GM23248 (cell line): Measurements from ENCODE around the gene KCNIP3.

ENCODE experiments used
- EZH2 ChIP-seq: fragments of 200-600 bp; sonication (generic); IDR thresholded peaks from 2 replicates; pipeline ENCODE4 v1.6.1; 2018; ENCODE audit warnings: antibody characterized with exemption, mild to moderate bottlenecking; ENCODE audit not compliant: insufficient read depth, poor library complexity, severe bottlenecking
- EZH2phosphoT487 ChIP-seq: fragments of 200-600 bp; sonication (generic); IDR thresholded peaks from 2 replicates; pipeline ENCODE4 v1.6.1; 2018; ENCODE audit warnings: antibody characterized with exemption, moderate library complexity, mild to moderate bottlenecking, low read depth; ENCODE audit not compliant: insufficient read depth

DNA sequence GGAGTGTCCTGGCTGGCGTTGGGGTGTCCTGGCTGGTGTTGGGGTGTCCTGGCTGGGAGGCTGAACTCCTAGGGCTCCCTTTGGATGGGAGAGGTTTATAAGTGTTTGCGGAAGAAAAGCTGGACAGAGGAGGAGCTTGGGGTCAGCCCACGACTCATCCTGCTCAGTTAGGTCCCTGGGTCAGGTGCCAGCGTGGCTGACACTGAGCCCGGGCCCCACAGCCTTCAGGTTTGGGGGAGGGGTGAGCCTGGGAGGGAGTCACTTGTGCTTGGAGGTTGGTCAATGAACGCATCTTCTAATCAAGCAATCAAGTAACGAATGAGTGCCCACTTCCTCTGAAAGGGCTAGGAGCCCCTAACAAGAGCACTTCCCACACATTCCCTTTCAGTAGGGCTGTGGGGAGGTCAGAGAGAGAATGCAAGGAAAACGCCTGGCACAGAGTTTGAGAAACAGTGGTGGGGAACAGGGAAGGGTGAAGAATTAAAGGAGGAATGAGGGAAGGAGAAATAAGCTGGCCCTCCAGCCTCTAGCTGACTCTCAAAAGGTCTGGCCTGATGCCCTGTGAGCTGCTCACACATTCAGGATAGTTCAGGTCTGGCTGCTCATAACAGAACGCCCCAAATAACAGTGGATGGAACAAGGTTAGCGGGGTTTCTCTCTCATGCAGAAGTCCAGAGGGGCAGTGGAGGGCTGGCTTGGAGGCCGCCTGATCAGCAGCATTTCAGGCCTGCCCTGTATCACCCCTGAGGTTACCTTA is 670 bp downstream of the KCNIP3 start:
- TF ChIP-seq EZH2phosphoT487 (no peak), EZH2 (no peak)
